GM18951 (cell line): Measurements from ENCODE around the gene ADGRF3.
"Not testable (repeated sequence)": the region's sequence is repeated elsewhere in the genome, so short reads cannot be mapped to it uniquely, and the experiment has no call there.

Experiments
- POLR2A ChIP-seq: IDR thresholded peaks from 4 replicates; pipeline ENCODE4 v1.6.1; 2011; ENCODE audit warnings: mild to moderate bottlenecking; ENCODE audit not compliant: insufficient read length, insufficient read depth; ENCODE audit errors: extremely low read depth
- in situ Hi-C: fragments of 300-500 bp; cut with MboI; formaldehyde crosslinking; loops from one replicate; pipeline ENCODE4 v1.12.0; 2022; ENCODE audit warnings: low sequenced_read_pairs, mixed read lengths, inconsistent platforms; ENCODE audit not compliant: unreplicated experiment

ADGRF3 gene

GRCh38 chr2:26268213-26268612 is 78.4 kb downstream of the ADGRF3 start:
- no peak for TF ChIP-seq POLR2A
- in situ Hi-C loops, result no loop called here

- in situ Hi-C loops, result not testable (repeated sequence)
These were observed 87.8 kb downstream of the ADGRF3 start for GRCh38 chr2:26258836-26259235.
